Natural killer cell (primary cell): ENCODE measurements around the gene C5orf52. TPM values are rescaled to one million over a fixed set of nuclear protein-coding genes. Genes with fewer than 3 reads are reported as not detected.
"Not testable (repeated sequence)": the region's sequence is repeated elsewhere in the genome, so short reads cannot be mapped to it uniquely, and the experiment has no call there.

Source experiments
- ATAC-seq, 3 donors: fragments of 150-1000 bp in 2 of 3; fragments of 200-7000 bp in 1 of 3; cut with Tn5 transposase; 1 replicate in 1 of 3; 2 replicates in 2 of 3; pipeline ENCODE4 v1.10.0; 2021; ENCODE audit warnings: mild to moderate bottlenecking in 2 of 3, moderate library complexity in 2 of 3
- DNase-seq, 2 donors: peaks; one replicate each; pipeline versions ENCODE4 v3.0.0 to v3.0.0-alpha.2; 2013 to 2021; ENCODE audit warnings: mixed read lengths in 1 of 2
- H3K27ac ChIP-seq: one replicate; pipeline ENCODE4 v1.5.1; 2013; ENCODE audit warnings: mild to moderate bottlenecking, low read length
- H3K27me3 ChIP-seq: one replicate; pipeline ENCODE4 v1.6.1; 2013; ENCODE audit warnings: low read length; ENCODE audit not compliant: control insufficient read depth, insufficient read depth
- H3K36me3 ChIP-seq: one replicate; pipeline ENCODE4 v1.6.1; 2013; ENCODE audit warnings: low read length; ENCODE audit not compliant: control insufficient read depth, insufficient read depth
- H3K4me1 ChIP-seq: one replicate; pipeline ENCODE4 v1.6.1; 2013; ENCODE audit warnings: low read length; ENCODE audit not compliant: control insufficient read depth, insufficient read depth
- H3K4me3 ChIP-seq: one replicate; pipeline ENCODE4 v1.5.1; 2013; ENCODE audit warnings: low read length
- H3K9me3 ChIP-seq: one replicate; pipeline ENCODE4 v1.6.1; 2013; ENCODE audit warnings: low read length; ENCODE audit not compliant: control insufficient read depth, insufficient read depth
- H3K27ac Mint-ChIP-seq, 2 donors: one replicate each; pipeline ENCODE4 v1.8.0; 2022; ENCODE audit warnings: mild to moderate bottlenecking in 2 of 2, mixed read lengths in 2 of 2, moderate library complexity in 1 of 2
- H3K27me3 Mint-ChIP-seq, 2 donors: one replicate each; pipeline ENCODE4 v1.8.0; 2022; ENCODE audit warnings: low read depth in 2 of 2, mixed read lengths in 2 of 2
- H3K36me3 Mint-ChIP-seq: one replicate; pipeline ENCODE4 v1.8.0; 2022; ENCODE audit warnings: mixed read lengths
- H3K4me1 Mint-ChIP-seq, 2 donors: one replicate each; pipeline ENCODE4 v1.8.0; 2022; ENCODE audit warnings: mixed read lengths in 2 of 2
- H3K4me3 Mint-ChIP-seq: one replicate; pipeline ENCODE4 v1.8.0; 2022; ENCODE audit warnings: mild to moderate bottlenecking, moderate library complexity, mixed read lengths
- H3K9me3 Mint-ChIP-seq, 2 donors: one replicate each; pipeline ENCODE4 v1.8.0; 2022; ENCODE audit warnings: mixed read lengths in 2 of 2
- CTCF ChIP-seq: fragments of 200-600 bp; IDR thresholded peaks from one replicate; pipeline ENCODE4 v1.8.0; 2022; ENCODE audit warnings: antibody characterized with exemption
- WGBS: methylation state at CpG from one replicate; pipeline ENCODE4 v1.1.7; 2013; ENCODE audit warnings: missing lambda C conversion rate; ENCODE audit not compliant: insufficient coverage; 5-methylcytosine and 5-hydroxymethylcytosine counted together
- intact Hi-C: fragments of 100-400 bp; cut with micrococcal nuclease; formaldehyde crosslinking; loops from one replicate; pipeline ENCODE4 v1.14.2; 2022
- total RNA-seq, 4 donors: library from RNA; stranded (reverse); fragments of 120-200 nt in 1 of 4; gene quantifications; one replicate each; pipeline versions ENCODE4 v1.2.3 to v1.2.4, GENCODE V29; 2013 to 2022

The C5orf52 gene
- total RNA-seq, 3 donors from 2014 or later (not counting 1 experiment from before 2014, with no cell fraction given) = not detected

DNA sequence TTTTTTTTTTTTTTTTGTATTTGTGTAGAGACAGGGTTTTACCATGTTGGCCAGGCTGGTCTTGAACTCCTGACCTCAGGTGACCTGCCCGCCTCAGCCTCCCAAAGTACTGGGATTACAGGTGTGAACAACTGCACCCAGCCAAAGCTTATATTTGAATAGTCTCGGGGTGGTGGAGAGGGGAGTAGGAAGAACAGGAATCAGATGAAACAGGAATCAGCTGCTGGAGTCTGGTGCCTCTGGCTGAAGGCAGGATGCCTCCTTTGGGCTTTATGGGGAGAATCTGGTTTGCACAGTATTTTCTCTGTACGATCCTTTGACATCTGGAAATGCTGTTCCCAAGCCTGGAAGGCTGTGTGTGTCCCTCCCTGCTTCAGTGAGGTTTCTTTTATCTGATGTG is 10.9 kb downstream of the C5orf52 start:
- Histone ChIP-seq H3K36me3 (no peaks in the 10 kb centered on the region), H3K4me1 (no peaks in the 10 kb centered on the region), H3K9me3 (no peaks in the 10 kb centered on the region), H3K27me3 (no peaks in the 10 kb centered on the region), H3K4me3 (no peak overlapping the region), H3K27ac (no peak overlapping the region)
- intact Hi-C loops = no loop called here
- no peak for DNase-seq
- H3K4me1 Mint-ChIP-seq = no peaks in the 10 kb centered on the region
- no peaks in the 10 kb centered on the region for H3K27me3 Mint-ChIP-seq
- 84% methylated on average over 3 of the region's 3 CpGs for WGBS
- H3K36me3 Mint-ChIP-seq = no peaks in the 10 kb centered on the region
- no peak overlapping the region for H3K4me3 Mint-ChIP-seq
- ATAC-seq = no peak
- TF ChIP-seq CTCF = no peak
- no peaks in the 10 kb centered on the region for H3K9me3 Mint-ChIP-seq
- H3K27ac Mint-ChIP-seq = no peak overlapping the region

DNA sequence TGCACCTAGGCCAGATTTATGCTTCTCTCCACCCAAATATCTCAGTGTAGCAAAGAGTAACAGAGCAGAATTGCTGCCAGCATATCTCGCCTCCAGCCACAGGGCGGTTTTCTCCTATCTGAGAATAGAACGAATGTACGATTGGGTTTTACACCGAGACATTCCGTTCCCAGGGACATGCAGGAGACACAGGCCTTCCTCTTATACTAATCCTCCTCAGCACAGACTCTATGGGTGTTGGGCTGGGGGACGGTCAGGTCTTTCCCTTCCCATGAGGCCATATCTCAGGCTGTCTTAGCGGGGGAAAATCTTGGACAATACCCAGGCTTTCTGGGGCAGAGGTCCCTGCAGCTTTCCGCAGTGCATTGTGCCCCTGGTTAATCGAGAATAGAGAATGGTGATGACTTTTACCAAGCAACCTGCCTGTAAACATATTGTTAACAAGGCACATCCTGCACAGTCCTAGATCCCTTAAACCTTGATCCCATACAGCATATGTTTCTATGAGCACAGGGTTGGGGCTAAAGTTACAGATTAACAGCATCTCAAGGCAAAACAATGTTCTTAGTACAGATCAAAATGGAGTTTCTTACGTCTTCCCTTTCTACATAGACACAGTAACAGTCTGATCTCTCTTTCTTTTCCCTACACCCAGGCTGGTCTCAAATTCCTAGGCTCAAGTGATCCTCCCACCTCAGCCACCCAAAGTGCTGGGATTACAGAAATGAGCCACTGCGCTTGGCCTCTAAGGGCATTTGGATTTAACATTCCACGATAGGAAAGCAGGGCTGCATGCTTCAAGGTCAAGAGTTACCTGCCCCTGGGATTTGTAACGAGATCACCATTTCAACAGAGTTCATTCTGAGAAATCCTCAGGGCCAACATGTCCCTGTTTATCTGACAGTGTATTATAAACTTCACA is 15.2 kb downstream of the C5orf52 start:
- H3K4me3 Mint-ChIP-seq, H3K9me3 ChIP-seq, H3K27me3 Mint-ChIP-seq, H3K27ac ChIP-seq, H3K36me3 Mint-ChIP-seq, H3K4me3 ChIP-seq, H3K9me3 Mint-ChIP-seq, intact Hi-C loops, H3K4me1 ChIP-seq, H3K27me3 ChIP-seq, H3K4me1 Mint-ChIP-seq, H3K27ac Mint-ChIP-seq, H3K36me3 ChIP-seq, DNase-seq, ATAC-seq: not testable (repeated sequence)
- WGBS = 95% methylated on average over 14 of the region's 14 CpGs

GRCh38 chr5:157687198-157687554 is 15.8 kb downstream of the C5orf52 start:
- H3K27me3 ChIP-seq = no peaks in the 10 kb centered on the region
- intact Hi-C loops = no loop called here
- Mint-ChIP-seq H3K9me3 (no peaks in the 10 kb centered on the region), H3K4me3 (no peak overlapping the region), H3K4me1 (no peaks in the 10 kb centered on the region), H3K27ac (no peak overlapping the region), H3K27me3 (peaks cover 6 to 7% of the 10 kb centered on the region in 2 donors), H3K36me3 (no peaks in the 10 kb centered on the region)
- no peaks in the 10 kb centered on the region for H3K36me3 ChIP-seq
- WGBS = 100% methylated on average over 1 of the region's 1 CpG
- DNase-seq (no peak), ATAC-seq (no peak)
- no peak overlapping the region for H3K27ac ChIP-seq
- H3K4me3 ChIP-seq = no peak overlapping the region
- no peaks in the 10 kb centered on the region for H3K9me3 ChIP-seq
- H3K4me1 ChIP-seq = no peaks in the 10 kb centered on the region
- TF ChIP-seq CTCF = no peak

- Mint-ChIP-seq H3K27me3 (peaks cover 10 to 12% of the 10 kb centered on the region in 2 donors), H3K36me3 (no peaks in the 10 kb centered on the region), H3K4me3 (no peak overlapping the region), H3K4me1 (no peaks in the 10 kb centered on the region), H3K9me3 (no peaks in the 10 kb centered on the region), H3K27ac (no peak overlapping the region)
- no peak overlapping the region for H3K27ac ChIP-seq
- TF ChIP-seq CTCF = no peak
- H3K27me3 ChIP-seq = no peaks in the 10 kb centered on the region
- ATAC-seq = peak in 1 of 3 donors; percentile 58
- intact Hi-C loops = no loop called here
- no peaks in the 10 kb centered on the region for H3K36me3 ChIP-seq
- WGBS = 74% methylated on average over 52 of the region's 52 CpGs
- no peak overlapping the region for H3K4me3 ChIP-seq
- no peaks in the 10 kb centered on the region for H3K9me3 ChIP-seq
- H3K4me1 ChIP-seq = no peaks in the 10 kb centered on the region
- DNase-seq = peak in 1 of 2 donors; percentile 33
Measured at GRCh38 chr5:157689942-157690689, 18.8 kb downstream of the C5orf52 start.
